NCI-H2171 (cell line): Measurements from ENCODE around the gene CLDN7.
A peak's percentile ranks its signal among the peaks of the same experiment; 100 is the strongest.

Experiments used
- DNase-seq: peaks from one replicate; lab custom pipeline; 2025; lab: John Stamatoyannopoulos, UW

The CLDN7 gene

GRCh38 chr17:7219229-7219811, 43.0 kb downstream of the CLDN7 start:
- no peak for DNase-seq

GRCh38 chr17:7218758-7219157, 43.5 kb downstream of the CLDN7 start:
- no peak for DNase-seq

GRCh38 chr17:7218166-7218565, 44.1 kb downstream of the CLDN7 start:
- no peak for DNase-seq

- peak; percentile 71 for DNase-seq
Measured at GRCh38 chr17:7217113-7217987, 44.9 kb downstream of the CLDN7 start.

- DNase-seq, result no peak
Measured at GRCh38 chr17:7216242-7217112, 45.8 kb downstream of the CLDN7 start.

GRCh38 chr17:7215652-7216180, 46.6 kb downstream of the CLDN7 start:
- DNase-seq, result no peak

- no peak for DNase-seq
Measured at GRCh38 chr17:7215136-7215638, 47.1 kb downstream of the CLDN7 start.

GRCh38 chr17:7214300-7215135, 47.8 kb downstream of the CLDN7 start:
- peak; percentile 99 for DNase-seq

GRCh38 chr17:7213895-7214299, 48.4 kb downstream of the CLDN7 start:
- DNase-seq, result peak; percentile 99

GRCh38 chr17:7211491-7212273, 50.6 kb downstream of the CLDN7 start:
- no peak for DNase-seq
